ENCODE results near the gene ABI2. TPM values are rescaled to one million over a fixed set of nuclear protein-coding genes. Genes with fewer than 3 reads are reported as not detected.

Gene ABI2
- polyA plus RNA-seq, 1 of the 3 experiments (the other 2 are of a cell fraction) = 51.5 TPM

DNA sequence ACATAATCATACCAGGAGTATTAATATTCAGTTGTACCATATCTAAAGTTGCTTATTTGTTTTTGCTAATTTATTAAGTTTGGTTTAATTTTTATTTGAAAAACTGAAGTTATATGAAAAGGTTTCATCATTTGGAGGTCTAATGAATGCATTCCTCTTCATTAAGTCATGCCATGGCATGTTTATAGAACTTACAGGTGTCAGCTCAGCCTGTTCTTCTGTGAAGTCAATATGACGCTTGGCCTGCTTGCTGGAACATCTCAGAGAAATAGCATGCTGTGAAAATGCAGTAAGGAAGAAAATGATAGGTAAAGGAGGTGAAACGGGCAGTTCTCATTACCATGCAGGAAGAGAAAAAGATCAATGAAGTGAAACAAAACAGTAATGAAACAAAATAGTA is 148.7 kb downstream of the ABI2 start:
- Histone ChIP-seq H3K36me3 (replicated peaks in 1 of 2; ENCODE audit: control insufficient read depth in 1 of 2, insufficient read depth in 2 of 2, low read length in 1 of 2) (peaks cover 10% of the 10 kb centered on the region in 2 experiments), H3K4me2 (no peak overlapping the region), H3K9me3 (no peaks in the 10 kb centered on the region), H3K27me3 (ENCODE audit: insufficient read depth) (no peaks in the 10 kb centered on the region), H2AFZ (ENCODE audit: low read depth) (no peak overlapping the region), H3K9me2 (no peaks in the 10 kb centered on the region), H3F3A (replicated peaks; ENCODE audit: insufficient read depth) (no peaks in the 10 kb centered on the region), H3K4me3 (ENCODE audit: low read depth in 2 of 2, low read length in 1 of 2) (no peak overlapping the region), H3K79me2 (ENCODE audit: insufficient read depth) (peaks cover 31% of the 10 kb centered on the region; the same call in 1 of the 2 replicates), H4K20me1 (ENCODE audit: insufficient read depth) (no peaks in the 10 kb centered on the region), H3K9ac (no peak overlapping the region), H3K27ac (ENCODE audit: low read depth in 2 of 2, low read length in 1 of 2) (no peak overlapping the region), H3K4me1 (ENCODE audit: control insufficient read depth in 1 of 2, insufficient read depth in 2 of 2, low read depth in 1 of 2, low read length in 1 of 2) (no peaks in the 10 kb centered on the region)
- TF ChIP-seq, protein P1, sequence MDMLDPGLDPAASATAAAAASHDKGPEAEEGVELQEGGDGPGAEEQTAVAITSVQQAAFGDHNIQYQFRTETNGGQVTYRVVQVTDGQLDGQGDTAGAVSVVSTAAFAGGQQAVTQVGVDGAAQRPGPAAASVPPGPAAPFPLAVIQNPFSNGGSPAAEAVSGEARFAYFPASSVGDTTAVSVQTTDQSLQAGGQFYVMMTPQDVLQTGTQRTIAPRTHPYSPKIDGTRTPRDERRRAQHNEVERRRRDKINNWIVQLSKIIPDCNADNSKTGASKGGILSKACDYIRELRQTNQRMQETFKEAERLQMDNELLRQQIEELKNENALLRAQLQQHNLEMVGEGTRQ (IDR thresholded peaks at IDR 0.05; ENCODE audit: borderline replicate concordance, low read depth, low read length) = no peak
- TF ChIP-seq RCOR1 (IDR thresholded peaks at IDR 0.05; ENCODE audit: low read length) = no peak
- no peak for TF ChIP-seq EP300 (IDR thresholded peaks at IDR 0.05; ENCODE audit: borderline replicate concordance in 1 of 2, low read depth in 1 of 2, low read length in 1 of 2)
- TF ChIP-seq MAX (IDR thresholded peaks at IDR 0.05; ENCODE audit: low read depth) = no peak
- TF ChIP-seq SIN3A (IDR thresholded peaks at IDR 0.05; ENCODE audit: borderline replicate concordance, low read depth, low read length) = no peak
- no peak for TF ChIP-seq FOXM1 (IDR thresholded peaks at IDR 0.05; ENCODE audit: low read depth)
- TF ChIP-seq CHD2 (IDR thresholded peaks at IDR 0.05; ENCODE audit: low read length, partially characterized antibody) = no peak
- TF ChIP-seq RAD21 (IDR thresholded peaks at IDR 0.05; ENCODE audit: low read length) = no peak
- TF ChIP-seq NRF1 (IDR thresholded peaks at IDR 0.05; ENCODE audit: low read depth, low read length) = no peak
- no peak for TF ChIP-seq POLR2AphosphoS5 (IDR thresholded peaks at IDR 0.05; ENCODE audit: low read depth, low read length)
- TF ChIP-seq TAF1 (IDR thresholded peaks at IDR 0.05; ENCODE audit: borderline replicate concordance, low read depth, low read length) = no peak
- no peak for TF ChIP-seq SMC3 (IDR thresholded peaks at IDR 0.05; ENCODE audit: low read depth, low read length)
- TF ChIP-seq GATA2 (CRISPR knock-in tag; IDR thresholded peaks at IDR 0.05) = no peak
- no peak for TF ChIP-seq YY1 (IDR thresholded peaks at IDR 0.05; ENCODE audit: low read depth)
- 99% methylated on average over 2 of the region's 2 CpGs for WGBS (ENCODE audit: low lambda C conversion rate)
- ChIA-PET CTCF (no interaction called here), POLR2A (no interaction called here)
- no peak for DNase-seq

DNA sequence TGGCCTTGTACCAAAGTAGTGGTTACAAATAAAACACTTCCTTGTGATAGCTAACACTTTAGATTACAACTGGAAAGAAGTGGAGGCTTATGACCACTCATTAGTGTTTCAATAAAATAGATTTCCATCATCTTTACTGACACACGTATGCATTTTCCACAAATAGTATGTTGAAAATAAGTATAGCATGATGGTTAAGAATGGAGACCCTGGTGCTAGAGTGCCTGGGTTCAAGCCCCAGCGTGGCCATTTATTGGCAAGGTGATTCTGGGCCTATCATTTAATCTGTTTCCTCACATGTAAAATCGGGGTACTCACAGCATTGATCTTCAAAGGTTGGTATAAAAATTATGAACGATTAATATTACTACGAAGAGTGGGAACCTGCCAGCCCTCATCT is 152.4 kb downstream of the ABI2 start:
- Histone ChIP-seq H3K79me2 (ENCODE audit: insufficient read depth) (peaks cover 39% of the 10 kb centered on the region; the same call in 1 of the 2 replicates), H3K36me3 (replicated peaks in 1 of 2; ENCODE audit: control insufficient read depth in 1 of 2, insufficient read depth in 2 of 2, low read length in 1 of 2) (peaks cover 11 to 21% of the 10 kb centered on the region in 2 experiments)

More for the DNA sequence above, 152.4 kb downstream of the ABI2 start:
- no peak overlapping the region for H3K4me2 ChIP-seq
- H3K27me3 ChIP-seq (ENCODE audit: insufficient read depth) = no peaks in the 10 kb centered on the region
- no peak overlapping the region for H2AFZ ChIP-seq (ENCODE audit: low read depth)
- H3K4me3 ChIP-seq (ENCODE audit: low read depth in 2 of 2, low read length in 1 of 2) = no peak overlapping the region
- H4K20me1 ChIP-seq (ENCODE audit: insufficient read depth) = no peaks in the 10 kb centered on the region
- H3K4me1 ChIP-seq (ENCODE audit: control insufficient read depth in 1 of 2, insufficient read depth in 2 of 2, low read depth in 1 of 2, low read length in 1 of 2) = no peaks in the 10 kb centered on the region
- H3K27ac ChIP-seq (ENCODE audit: low read depth in 2 of 2, low read length in 1 of 2) = no peak overlapping the region
- no peaks in the 10 kb centered on the region for H3K9me2 ChIP-seq
- POLR2A ChIA-PET = no interaction called here
- no peak for DNase-seq
- TF ChIP-seq RFX5 (IDR thresholded peaks at IDR 0.05; ENCODE audit: low read length) (no peak), GABPA (IDR thresholded peaks at IDR 0.05; ENCODE audit: low read depth) (no peak), EZH2phosphoT487 (IDR thresholded peaks at IDR 0.05; ENCODE audit: borderline replicate concordance, low read depth) (no peak), SMC3 (IDR thresholded peaks at IDR 0.05; ENCODE audit: low read depth, low read length) (no peak), RAD21 (IDR thresholded peaks at IDR 0.05; ENCODE audit: low read length) (no peak), GATA2 (CRISPR knock-in tag; IDR thresholded peaks at IDR 0.05) (no peak), TEAD4 (IDR thresholded peaks at IDR 0.05; ENCODE audit: borderline replicate concordance, insufficient read depth) (no peak), CHD2 (IDR thresholded peaks at IDR 0.05; ENCODE audit: low read length, partially characterized antibody) (no peak), IRF3 (IDR thresholded peaks at IDR 0.05; ENCODE audit: low read depth, low read length) (no peak), MXI1 (IDR thresholded peaks at IDR 0.05; ENCODE audit: low read depth, low read length) (no peak)
- TF ChIP-seq, protein P2, sequence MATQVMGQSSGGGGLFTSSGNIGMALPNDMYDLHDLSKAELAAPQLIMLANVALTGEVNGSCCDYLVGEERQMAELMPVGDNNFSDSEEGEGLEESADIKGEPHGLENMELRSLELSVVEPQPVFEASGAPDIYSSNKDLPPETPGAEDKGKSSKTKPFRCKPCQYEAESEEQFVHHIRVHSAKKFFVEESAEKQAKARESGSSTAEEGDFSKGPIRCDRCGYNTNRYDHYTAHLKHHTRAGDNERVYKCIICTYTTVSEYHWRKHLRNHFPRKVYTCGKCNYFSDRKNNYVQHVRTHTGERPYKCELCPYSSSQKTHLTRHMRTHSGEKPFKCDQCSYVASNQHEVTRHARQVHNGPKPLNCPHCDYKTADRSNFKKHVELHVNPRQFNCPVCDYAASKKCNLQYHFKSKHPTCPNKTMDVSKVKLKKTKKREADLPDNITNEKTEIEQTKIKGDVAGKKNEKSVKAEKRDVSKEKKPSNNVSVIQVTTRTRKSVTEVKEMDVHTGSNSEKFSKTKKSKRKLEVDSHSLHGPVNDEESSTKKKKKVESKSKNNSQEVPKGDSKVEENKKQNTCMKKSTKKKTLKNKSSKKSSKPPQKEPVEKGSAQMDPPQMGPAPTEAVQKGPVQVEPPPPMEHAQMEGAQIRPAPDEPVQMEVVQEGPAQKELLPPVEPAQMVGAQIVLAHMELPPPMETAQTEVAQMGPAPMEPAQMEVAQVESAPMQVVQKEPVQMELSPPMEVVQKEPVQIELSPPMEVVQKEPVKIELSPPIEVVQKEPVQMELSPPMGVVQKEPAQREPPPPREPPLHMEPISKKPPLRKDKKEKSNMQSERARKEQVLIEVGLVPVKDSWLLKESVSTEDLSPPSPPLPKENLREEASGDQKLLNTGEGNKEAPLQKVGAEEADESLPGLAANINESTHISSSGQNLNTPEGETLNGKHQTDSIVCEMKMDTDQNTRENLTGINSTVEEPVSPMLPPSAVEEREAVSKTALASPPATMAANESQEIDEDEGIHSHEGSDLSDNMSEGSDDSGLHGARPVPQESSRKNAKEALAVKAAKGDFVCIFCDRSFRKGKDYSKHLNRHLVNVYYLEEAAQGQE (IDR thresholded peaks at IDR 0.05; ENCODE audit: low read depth, low read length) = no peak
- H3F3A ChIP-seq (replicated peaks; ENCODE audit: insufficient read depth) = no peaks in the 10 kb centered on the region
- no peak overlapping the region for H3K9ac ChIP-seq
- no peaks in the 10 kb centered on the region for H3K9me3 ChIP-seq
- CTCF ChIA-PET = interaction anchor here (0.9 to 1.0 kb wide), 2 partner anchors 14 to 27 kb away, joined by 3 read pairs; no protein-coding TSS in a partner anchor
- 94% methylated on average over 5 of the region's 5 CpGs for WGBS (ENCODE audit: low lambda C conversion rate)
